ENCODE measurements around the gene GLI2. TPM values are rescaled to one million over a fixed set of nuclear protein-coding genes. Genes with fewer than 3 reads are reported as not detected.

GLI2 gene
- total RNA-seq, 1 donor, result 10.1 TPM

DNA sequence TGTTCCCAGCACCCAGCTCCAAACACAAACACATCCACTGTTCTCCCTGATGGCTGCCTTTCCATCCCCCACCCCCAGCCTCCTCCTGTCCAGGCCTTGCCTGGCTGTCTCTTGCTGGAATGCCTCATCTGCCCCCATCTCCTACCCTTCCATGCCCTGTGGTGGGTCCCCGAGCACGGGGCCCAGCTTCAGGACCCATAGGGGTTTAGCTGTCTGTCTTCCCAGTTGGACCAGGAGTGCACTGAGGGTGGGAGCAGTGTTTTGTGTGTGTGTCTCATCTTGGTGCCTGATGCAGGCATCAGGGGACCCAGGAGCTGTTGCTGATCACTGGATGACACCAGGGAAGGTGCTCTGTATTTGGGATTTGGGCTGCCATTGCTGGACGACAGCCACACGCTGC, 34.5 kb downstream of the GLI2 start:
- Histone ChIP-seq H3K4me3 (ENCODE audit: insufficient read depth, low read length) (no peak overlapping the region), H4K20me1 (ENCODE audit: insufficient read depth, low read length) (peaks cover 41% of the 10 kb centered on the region), H3K79me2 (ENCODE audit: insufficient read depth, low read length) (peaks cover 93% of the 10 kb centered on the region), H2AFZ (ENCODE audit: low read length) (no peak overlapping the region), H3K9me3 (ENCODE audit: low read depth, low read length) (no peaks in the 10 kb centered on the region), H3K4me1 (ENCODE audit: insufficient read depth, low read length) (peaks cover 53% of the 10 kb centered on the region), H3K36me3 (ENCODE audit: insufficient read depth, low read length) (no peaks in the 10 kb centered on the region), H3K27ac (ENCODE audit: low read depth, low read length) (peak overlapping the region; percentile 95), H3K27me3 (ENCODE audit: insufficient read depth, low read length) (no peaks in the 10 kb centered on the region), H3K4me2 (ENCODE audit: insufficient read depth, low read length) (no peak overlapping the region)
- no peak for DNase-seq (ENCODE audit: insufficient read length, low spot score, missing footprints)
- no peak for TF ChIP-seq CTCF (IDR thresholded peaks at IDR 0.05; ENCODE audit: extremely low read depth, low read depth, low read length)

- no peak for TF ChIP-seq CTCF (IDR thresholded peaks at IDR 0.05; ENCODE audit: extremely low read depth, low read depth, low read length)
- H3K4me2 ChIP-seq (ENCODE audit: insufficient read depth, low read length), result peak overlapping the region; percentile 71
- H3K4me1 ChIP-seq (ENCODE audit: insufficient read depth, low read length), result peaks cover 48% of the 10 kb centered on the region
Observed at GRCh38 chr2:120770641-120771040, 35.0 kb downstream of the GLI2 start.

GRCh38 chr2:120771111-120771780, 35.6 kb downstream of the GLI2 start:
- no peaks in the 10 kb centered on the region for H3K36me3 ChIP-seq (ENCODE audit: insufficient read depth, low read length)
- peak overlapping the region; percentile 71 for H3K4me2 ChIP-seq (ENCODE audit: insufficient read depth, low read length)
- H3K4me1 ChIP-seq (ENCODE audit: insufficient read depth, low read length), result peaks cover 42% of the 10 kb centered on the region
- H3K79me2 ChIP-seq (ENCODE audit: insufficient read depth, low read length), result peaks cover 94% of the 10 kb centered on the region
- peak overlapping the region; percentile 95 for H3K27ac ChIP-seq (ENCODE audit: low read depth, low read length)
- H3K27me3 ChIP-seq (ENCODE audit: insufficient read depth, low read length), result no peaks in the 10 kb centered on the region
- peak overlapping the region; percentile 74 for H2AFZ ChIP-seq (ENCODE audit: low read length)
- DNase-seq (ENCODE audit: insufficient read length, low spot score, missing footprints), result peak; percentile 99
- no peak for TF ChIP-seq CTCF (IDR thresholded peaks at IDR 0.05; ENCODE audit: extremely low read depth, low read depth, low read length)
- H3K9me3 ChIP-seq (ENCODE audit: low read depth, low read length), result no peaks in the 10 kb centered on the region
- peak overlapping the region; percentile 43 for H3K4me3 ChIP-seq (ENCODE audit: insufficient read depth, low read length)
- peaks cover 47% of the 10 kb centered on the region for H4K20me1 ChIP-seq (ENCODE audit: insufficient read depth, low read length)

More at GRCh38 chr2:120770641-120771040, 35.0 kb downstream of the GLI2 start:
- H3K4me3 ChIP-seq (ENCODE audit: insufficient read depth, low read length), result no peak overlapping the region
- H4K20me1 ChIP-seq (ENCODE audit: insufficient read depth, low read length), result peaks cover 41% of the 10 kb centered on the region
- no peaks in the 10 kb centered on the region for H3K36me3 ChIP-seq (ENCODE audit: insufficient read depth, low read length)
- no peak for DNase-seq (ENCODE audit: insufficient read length, low spot score, missing footprints)
- H3K9me3 ChIP-seq (ENCODE audit: low read depth, low read length), result no peaks in the 10 kb centered on the region
- H3K27ac ChIP-seq (ENCODE audit: low read depth, low read length), result peak overlapping the region; percentile 95
- H3K79me2 ChIP-seq (ENCODE audit: insufficient read depth, low read length), result peaks cover 93% of the 10 kb centered on the region
- no peaks in the 10 kb centered on the region for H3K27me3 ChIP-seq (ENCODE audit: insufficient read depth, low read length)
- H2AFZ ChIP-seq (ENCODE audit: low read length), result no peak overlapping the region

DNA sequence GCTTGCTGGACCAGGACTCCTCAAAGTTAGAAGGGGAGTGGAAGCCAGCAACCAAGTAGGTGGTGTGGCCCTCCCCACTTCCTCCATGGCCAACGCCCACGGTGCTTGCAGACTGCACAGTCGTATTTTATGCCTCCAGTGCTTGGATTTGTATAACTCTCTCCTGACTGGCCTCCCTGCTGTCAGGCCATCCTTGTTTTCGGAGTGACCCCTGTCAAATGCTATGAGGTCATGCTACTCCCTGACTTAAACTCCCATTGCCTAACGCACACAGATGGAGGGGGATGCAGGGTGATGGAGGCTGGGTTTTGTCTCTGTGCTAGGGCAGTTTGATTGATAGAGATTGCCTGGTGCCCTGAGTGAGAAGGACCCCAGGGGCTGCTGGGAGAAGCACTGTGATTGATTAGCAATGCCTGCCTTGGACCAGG, 36.1 kb downstream of the GLI2 start:
- Histone ChIP-seq H3K4me3 (ENCODE audit: insufficient read depth, low read length) (peak overlapping the region; percentile 43), H3K79me2 (ENCODE audit: insufficient read depth, low read length) (peaks cover 94% of the 10 kb centered on the region), H2AFZ (ENCODE audit: low read length) (peak overlapping the region; percentile 74), H3K9me3 (ENCODE audit: low read depth, low read length) (no peaks in the 10 kb centered on the region), H3K36me3 (ENCODE audit: insufficient read depth, low read length) (no peaks in the 10 kb centered on the region), H3K27ac (ENCODE audit: low read depth, low read length) (peak overlapping the region; percentile 95), H4K20me1 (ENCODE audit: insufficient read depth, low read length) (peaks cover 52% of the 10 kb centered on the region), H3K4me2 (ENCODE audit: insufficient read depth, low read length) (peak overlapping the region; percentile 71), H3K4me1 (ENCODE audit: insufficient read depth, low read length) (peaks cover 36% of the 10 kb centered on the region), H3K27me3 (ENCODE audit: insufficient read depth, low read length) (no peaks in the 10 kb centered on the region)
- no peak for DNase-seq (ENCODE audit: insufficient read length, low spot score, missing footprints)
- TF ChIP-seq CTCF (IDR thresholded peaks at IDR 0.05; ENCODE audit: extremely low read depth, low read depth, low read length), result no peak
